IMR-90 (cell line): ENCODE measurements around the gene RGS7BP. TPM values are rescaled to one million over a fixed set of nuclear protein-coding genes. Genes with fewer than 3 reads are reported as not detected.

Experiments
- ATAC-seq: fragments of 200-7000 bp; cut with Tn5 transposase; 2 replicates; pipeline ENCODE4 v1.9.1; 2020; ENCODE audit warnings: low read depth, mild to moderate bottlenecking, moderate library complexity
- BruUV-seq: library from RNA; stranded (reverse); fragments of 400-500 nt; replicated peaks from 2 replicates; lab custom pipeline; 2021; lab: Mats Ljungman, UMichigan
- CTCF ChIA-PET: fragments of 300-600 bp; formaldehyde crosslinking; extraction: SDS; loops from one replicate; lab custom pipeline; 2021; ENCODE audit warnings: antibody characterized with exemption; lab: Yijun Ruan, JAX
- POLR2A ChIA-PET: fragments of 300-600 bp; sonication (Branson Sonifier 250); formaldehyde crosslinking; loops from one replicate; lab custom pipeline; 2022; ENCODE audit warnings: antibody characterized with exemption; ENCODE audit not compliant: unreplicated experiment; lab: Charles Lee
- DNase-seq: peaks from one replicate; pipeline ENCODE4 v3.0.0; 2013
- H2AFZ ChIP-seq: replicated peaks from 2 replicates; pipeline ENCODE3; 2013; ENCODE audit warnings: low read length, mild to moderate bottlenecking; ENCODE audit not compliant: poor library complexity
- H2AK5ac ChIP-seq: 2 replicates; pipeline ENCODE4 v1.6.1; 2013; ENCODE audit warnings: low read depth, low read length, inconsistent platforms
- H2AK9ac ChIP-seq: replicated peaks from 2 replicates; pipeline ENCODE3; 2013; ENCODE audit warnings: mild to moderate bottlenecking, low read depth, low read length, moderate library complexity; ENCODE audit not compliant: poor library complexity
- H2BK120ac ChIP-seq: 2 replicates; pipeline ENCODE4 v1.6.1; 2013; ENCODE audit warnings: low read depth, low read length, inconsistent platforms
- H2BK15ac ChIP-seq: 3 replicates; pipeline ENCODE4 v1.6.1; 2013; ENCODE audit warnings: low read depth, low read length, inconsistent platforms
- H2BK20ac ChIP-seq: 2 replicates; pipeline ENCODE4 v1.6.1; 2013; ENCODE audit warnings: low read depth, mild to moderate bottlenecking, inconsistent platforms, low read length, moderate library complexity
- H2BK5ac ChIP-seq: 2 replicates; pipeline ENCODE4 v1.6.1; 2013; ENCODE audit warnings: mild to moderate bottlenecking, low read depth, low read length, inconsistent platforms; ENCODE audit not compliant: poor library complexity, severe bottlenecking
- H3K14ac ChIP-seq: replicated peaks from 2 replicates; pipeline ENCODE4 v1.6.1; 2013; ENCODE audit warnings: low read depth, low read length, inconsistent platforms
- H3K18ac ChIP-seq: 2 replicates; pipeline ENCODE4 v1.6.1; 2013; ENCODE audit warnings: low read depth, low read length, control low read depth
- H3K23ac ChIP-seq: 2 replicates; pipeline ENCODE4 v1.6.1; 2013; ENCODE audit warnings: low read depth, low read length, inconsistent platforms
- H3K27ac ChIP-seq: 2 replicates; pipeline ENCODE4 v1.5.1; 2013; ENCODE audit warnings: mild to moderate bottlenecking, control low read depth, low read length; ENCODE audit not compliant: insufficient read depth
- H3K27me3 ChIP-seq: 2 replicates; pipeline ENCODE4 v1.6.1; 2013; ENCODE audit warnings: low read length; ENCODE audit not compliant: control insufficient read depth, insufficient read depth
- H3K36me3 ChIP-seq: 2 replicates; pipeline ENCODE4 v1.6.1; 2013; ENCODE audit warnings: low read length, mixed read lengths; ENCODE audit not compliant: control insufficient read depth, insufficient read depth
- H3K4ac ChIP-seq: 2 replicates; pipeline ENCODE4 v1.6.1; 2013; ENCODE audit warnings: low read depth, low read length, inconsistent platforms
- H3K4me1 ChIP-seq: 2 replicates; pipeline ENCODE4 v1.6.1; 2013; ENCODE audit warnings: low read length, mixed read lengths; ENCODE audit not compliant: control insufficient read depth, insufficient read depth
- H3K4me2 ChIP-seq: 2 replicates; pipeline ENCODE4 v1.6.1; 2013; ENCODE audit warnings: low read depth, mild to moderate bottlenecking, control low read depth, low read length, moderate library complexity
- H3K4me3 ChIP-seq: 2 replicates; pipeline ENCODE4 v1.5.1; 2013; ENCODE audit warnings: low read depth, mild to moderate bottlenecking, control low read depth, low read length, moderate library complexity; ENCODE audit not compliant: insufficient read depth
- H3K56ac ChIP-seq: 2 replicates; pipeline ENCODE4 v1.6.1; 2013; ENCODE audit warnings: low read length, inconsistent platforms; ENCODE audit not compliant: insufficient read depth; ENCODE audit errors: extremely low read depth
- H3K79me1 ChIP-seq, 2 experiments: 2 replicates each; pipeline ENCODE4 v1.6.1; 2013; ENCODE audit warnings: low read length in 2 of 2, inconsistent platforms in 1 of 2, low read depth in 1 of 2
- H3K9ac ChIP-seq: 2 replicates; pipeline ENCODE4 v1.6.1; 2013; ENCODE audit warnings: low read depth, low read length, control low read depth
- H3K9me1 ChIP-seq: 2 replicates; pipeline ENCODE4 v1.6.1; 2013; ENCODE audit warnings: low read length, inconsistent platforms; ENCODE audit not compliant: insufficient read depth
- H3K9me3 ChIP-seq: 2 replicates; pipeline ENCODE4 v1.6.1; 2013; ENCODE audit warnings: low read length; ENCODE audit not compliant: control insufficient read depth, insufficient read depth
- H4K20me1 ChIP-seq: 2 replicates; pipeline ENCODE4 v1.6.1; 2013; ENCODE audit warnings: low read length, inconsistent platforms; ENCODE audit not compliant: insufficient read depth
- H4K5ac ChIP-seq: 2 replicates; pipeline ENCODE4 v1.6.1; 2013; ENCODE audit warnings: mild to moderate bottlenecking, low read depth, low read length, control low read depth
- H4K8ac ChIP-seq, 2 experiments: 2 replicates each; pipeline ENCODE4 v1.6.1; 2013; ENCODE audit warnings: low read depth in 2 of 2, low read length in 2 of 2, control low read depth in 1 of 2, inconsistent platforms in 1 of 2
- H4K91ac ChIP-seq: 2 replicates; pipeline ENCODE4 v1.6.1; 2013; ENCODE audit warnings: low read depth, low read length, inconsistent platforms; ENCODE audit not compliant: insufficient read depth
- CHD1 ChIP-seq: IDR thresholded peaks from 2 replicates; pipeline ENCODE4 v1.6.1; 2012; ENCODE audit warnings: low read depth, low read length, improper control_type of control experiment
- CTCF ChIP-seq: conservative IDR thresholded peaks from 2 replicates; pipeline ENCODE4 v1.5.1; 2012; ENCODE audit warnings: mild to moderate bottlenecking, low read depth, low read length, improper control_type of control experiment
- MAZ ChIP-seq: IDR thresholded peaks from 2 replicates; pipeline ENCODE4 v1.6.1; 2012; ENCODE audit warnings: low read depth, mild to moderate bottlenecking, low read length, improper control_type of control experiment, moderate library complexity, borderline replicate concordance
- RAD21 ChIP-seq: IDR thresholded peaks from 2 replicates; pipeline ENCODE4 v1.6.1; 2012; ENCODE audit warnings: low read length, improper control_type of control experiment
- RCOR1 ChIP-seq: IDR thresholded peaks from 2 replicates; pipeline ENCODE4 v1.6.1; 2012; ENCODE audit warnings: mild to moderate bottlenecking, low read length, improper control_type of control experiment; ENCODE audit not compliant: insufficient replicate concordance
- WGBS, 2 experiments: methylation state at CpG; one replicate each; pipeline versions ENCODE4 v1.1.5 to v1.1.7; 2013; ENCODE audit warnings: missing lambda C conversion rate in 2 of 2; ENCODE audit not compliant: insufficient read length in 1 of 2; ENCODE audit errors: extremely low coverage in 2 of 2; 5-methylcytosine and 5-hydroxymethylcytosine counted together
- dilution Hi-C: fragments of 300-500 bp; cut with HindIII; formaldehyde crosslinking; loops from one replicate; pipeline ENCODE4 v1.14.3; 2018; ENCODE audit warnings: low sequenced_read_pairs; ENCODE audit not compliant: unreplicated experiment
- in situ Hi-C: fragments of 300-500 bp; cut with MboI; formaldehyde crosslinking; loops from 3 replicates; pipeline ENCODE4 v1.14.3; 2019; ENCODE audit warnings: low sequenced_read_pairs, inconsistent platforms, mixed read lengths
- intact Hi-C: fragments of 100-400 bp; cut with micrococcal nuclease; formaldehyde crosslinking; loops from 2 replicates; pipeline ENCODE4 v1.10.0; 2022
- polyA plus RNA-seq, 3 experiments: library from polyadenylated mRNA; depleted of rRNA; stranded (reverse); fragments of >200 nt; gene quantifications; 2 replicates each; pipeline ENCODE4 v1.2.3, GENCODE V29; 2012; ENCODE audit warnings: low replicate concordance in 1 of 3
- total RNA-seq: library from RNA; depleted of rRNA; stranded (reverse); fragments of >200 nt; gene quantifications from 2 replicates; pipeline ENCODE4 v1.2.3, GENCODE V29; 2012
- TF ChIP-seq, protein P1 (sequence below): fragments of 150-350 bp; IDR thresholded peaks from 2 replicates; pipeline ENCODE4 v1.6.1; 2016; ENCODE audit warnings: low read depth, mild to moderate bottlenecking, low read length, moderate library complexity, borderline replicate concordance

RGS7BP gene
- total and polyA plus RNA-seq, 2 of the 4 experiments (the other 2 are of a cell fraction) = not detected

DNA sequence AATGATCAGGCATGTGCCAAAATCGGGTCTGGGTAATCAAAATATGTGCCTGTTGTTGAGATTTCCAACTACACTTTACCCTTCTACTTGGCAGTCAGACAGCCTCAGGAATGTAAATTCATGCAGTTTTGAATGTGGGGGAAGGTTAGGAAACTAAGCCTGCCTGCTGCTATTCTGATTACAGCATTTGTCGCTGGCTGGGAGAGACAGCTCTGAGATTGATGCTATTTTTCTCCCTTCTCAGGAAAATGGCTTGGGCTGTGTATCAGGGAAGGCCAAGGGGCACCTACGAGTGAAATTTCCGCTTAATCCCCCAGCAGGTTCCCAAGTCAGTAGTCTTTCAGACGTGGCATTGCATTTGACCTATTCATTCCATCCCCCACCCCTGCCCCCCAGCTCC, 3.6 kb upstream of the RGS7BP start:
- H3K9ac ChIP-seq = no peak overlapping the region
- H3K4me2 ChIP-seq = no peak overlapping the region
- in situ Hi-C loops = no loop called here
- H3K56ac ChIP-seq = no peak overlapping the region
- H3K27me3 ChIP-seq = peaks cover 27% of the 10 kb centered on the region
- H2BK120ac ChIP-seq = no peak overlapping the region
- intact Hi-C loops = no loop called here
- H3K23ac ChIP-seq = no peak overlapping the region
- no peak overlapping the region for H3K4ac ChIP-seq
- H3K4me3 ChIP-seq = no peak overlapping the region
- no peak overlapping the region for H4K91ac ChIP-seq
- H3K9me3 ChIP-seq = no peaks in the 10 kb centered on the region
- H3K79me1 ChIP-seq = no peaks in the 10 kb centered on the region
- no peak overlapping the region for H2BK15ac ChIP-seq
- no peak overlapping the region for H2AK9ac ChIP-seq
- no CpG with 5 or more reads among the region's 5 CpGs for WGBS, 2 experiments
- TF ChIP-seq RAD21 (no peak), CTCF (no peak), RCOR1 (no peak), MAZ (no peak), CHD1 (no peak)
- TF ChIP-seq, protein P1, sequence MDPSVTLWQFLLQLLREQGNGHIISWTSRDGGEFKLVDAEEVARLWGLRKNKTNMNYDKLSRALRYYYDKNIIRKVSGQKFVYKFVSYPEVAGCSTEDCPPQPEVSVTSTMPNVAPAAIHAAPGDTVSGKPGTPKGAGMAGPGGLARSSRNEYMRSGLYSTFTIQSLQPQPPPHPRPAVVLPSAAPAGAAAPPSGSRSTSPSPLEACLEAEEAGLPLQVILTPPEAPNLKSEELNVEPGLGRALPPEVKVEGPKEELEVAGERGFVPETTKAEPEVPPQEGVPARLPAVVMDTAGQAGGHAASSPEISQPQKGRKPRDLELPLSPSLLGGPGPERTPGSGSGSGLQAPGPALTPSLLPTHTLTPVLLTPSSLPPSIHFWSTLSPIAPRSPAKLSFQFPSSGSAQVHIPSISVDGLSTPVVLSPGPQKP = no peak
- no peak overlapping the region for H3K18ac ChIP-seq
- no peak overlapping the region for H2AFZ ChIP-seq
- H3K9me1 ChIP-seq = no peaks in the 10 kb centered on the region
- no peaks in the 10 kb centered on the region for H3K4me1 ChIP-seq
- ATAC-seq = no peak
- H3K27ac ChIP-seq = no peak overlapping the region
- H2BK20ac ChIP-seq = no peak overlapping the region
- no peaks in the 10 kb centered on the region for H3K36me3 ChIP-seq
- no TSS peak for BruUV-seq
- ChIA-PET CTCF (no interaction called here), POLR2A (no interaction called here)
- no peaks in the 10 kb centered on the region for H4K20me1 ChIP-seq
- no peak for DNase-seq
- H2BK5ac ChIP-seq = no peak overlapping the region
- dilution Hi-C loops = no loop called here
- H4K8ac ChIP-seq = no peak overlapping the region
- H2AK5ac ChIP-seq = no peak overlapping the region
- H4K5ac ChIP-seq = no peak overlapping the region
- no peak overlapping the region for H3K14ac ChIP-seq
